IPS-20b (cell line): ENCODE measurements around the gene TPMT.

ENCODE experiments used
- H3K27ac ChIP-seq: one replicate; pipeline ENCODE4 v1.5.1; 2013; ENCODE audit warnings: low read length
- H3K27me3 ChIP-seq: 2 replicates; pipeline ENCODE4 v1.6.1; 2013; ENCODE audit warnings: mild to moderate bottlenecking, low read length, inconsistent platforms; ENCODE audit not compliant: insufficient read depth
- H3K36me3 ChIP-seq: 2 replicates; pipeline ENCODE4 v1.6.1; 2013; ENCODE audit warnings: low read depth, mild to moderate bottlenecking, inconsistent platforms, low read length, moderate library complexity; ENCODE audit not compliant: insufficient read depth
- H3K4me1 ChIP-seq: 2 replicates; pipeline ENCODE4 v1.6.1; 2013; ENCODE audit warnings: mild to moderate bottlenecking, control low read depth, inconsistent platforms, low read length, moderate library complexity; ENCODE audit not compliant: insufficient read depth
- H3K4me3 ChIP-seq: 2 replicates; pipeline ENCODE4 v1.5.1; 2013; ENCODE audit warnings: mild to moderate bottlenecking, low read length, inconsistent platforms
- H3K9ac ChIP-seq: 2 replicates; pipeline ENCODE4 v1.6.1; 2013; ENCODE audit warnings: low read depth, mild to moderate bottlenecking, inconsistent platforms, low read length, moderate library complexity
- H3K9me3 ChIP-seq: 2 replicates; pipeline ENCODE4 v1.6.1; 2013; ENCODE audit warnings: mild to moderate bottlenecking, low read depth, low read length, inconsistent platforms; ENCODE audit not compliant: insufficient read depth

TPMT gene

DNA sequence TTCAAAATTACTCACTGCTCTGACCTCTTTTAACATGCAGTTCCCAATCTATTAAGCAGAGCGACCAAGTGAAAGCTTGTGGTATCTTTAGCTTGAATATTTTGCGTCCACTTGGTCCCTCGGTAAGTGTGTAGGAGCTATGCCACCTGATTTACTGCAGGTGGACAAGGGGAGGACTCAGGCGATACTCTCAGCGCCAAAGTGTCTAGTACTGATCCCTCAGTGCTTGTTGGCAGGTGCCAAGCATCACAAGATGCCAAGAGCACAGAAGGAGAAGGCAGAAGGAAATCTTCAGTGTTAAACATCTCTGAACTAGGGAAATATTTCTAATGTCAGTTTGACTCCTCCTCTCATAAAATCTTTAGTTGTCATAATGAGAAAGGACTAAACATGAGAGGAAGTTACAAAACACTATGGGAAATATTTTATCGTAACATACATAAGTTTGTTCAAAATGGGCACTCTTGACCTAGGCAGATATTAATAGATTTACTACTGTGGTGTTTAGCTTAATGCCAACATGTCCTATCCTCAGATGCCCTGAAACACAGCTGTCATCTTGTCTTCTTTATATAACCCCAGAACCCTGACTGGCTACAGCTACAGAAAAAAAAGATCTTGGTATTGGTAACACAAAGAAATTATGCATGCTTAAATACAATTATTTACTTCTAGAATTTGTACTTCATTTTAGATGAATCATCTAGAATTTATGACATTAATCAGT lies 51.9 kb downstream of the TPMT start:
- Histone ChIP-seq H3K27me3 (no peaks in the 10 kb centered on the region), H3K4me1 (no peaks in the 10 kb centered on the region), H3K27ac (no peak overlapping the region), H3K4me3 (no peak overlapping the region), H3K9me3 (peaks cover 6% of the 10 kb centered on the region; the same call in 1 of the 2 replicates), H3K9ac (no peak overlapping the region), H3K36me3 (no peaks in the 10 kb centered on the region)

DNA sequence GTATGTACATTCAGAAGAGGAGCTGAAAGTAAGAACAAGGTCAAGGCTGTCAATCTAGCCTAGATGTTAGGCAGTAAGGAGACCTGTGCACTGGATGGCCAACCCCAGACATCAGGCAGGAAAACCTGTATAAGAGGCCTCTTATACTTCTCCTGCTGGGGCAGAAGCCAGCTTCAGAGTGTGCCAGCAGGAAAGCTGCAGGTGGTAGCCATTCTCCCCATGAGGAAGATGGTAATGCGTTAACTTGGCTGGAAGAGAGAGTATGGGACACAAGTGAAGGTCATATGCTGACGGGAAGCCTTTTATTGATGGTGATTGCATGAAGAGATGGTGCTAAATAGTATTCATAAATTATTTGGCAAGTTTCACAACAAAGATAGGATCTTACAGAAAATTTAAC lies 53.0 kb downstream of the TPMT start:
- Histone ChIP-seq H3K27me3 (no peaks in the 10 kb centered on the region), H3K4me1 (no peaks in the 10 kb centered on the region), H3K4me3 (no peak overlapping the region), H3K9ac (no peak overlapping the region), H3K36me3 (no peaks in the 10 kb centered on the region), H3K27ac (no peak overlapping the region), H3K9me3 (0 out of 2 replicates have a peak, but pooled peaks cover under 1% of the 10 kb centered on the region)

DNA sequence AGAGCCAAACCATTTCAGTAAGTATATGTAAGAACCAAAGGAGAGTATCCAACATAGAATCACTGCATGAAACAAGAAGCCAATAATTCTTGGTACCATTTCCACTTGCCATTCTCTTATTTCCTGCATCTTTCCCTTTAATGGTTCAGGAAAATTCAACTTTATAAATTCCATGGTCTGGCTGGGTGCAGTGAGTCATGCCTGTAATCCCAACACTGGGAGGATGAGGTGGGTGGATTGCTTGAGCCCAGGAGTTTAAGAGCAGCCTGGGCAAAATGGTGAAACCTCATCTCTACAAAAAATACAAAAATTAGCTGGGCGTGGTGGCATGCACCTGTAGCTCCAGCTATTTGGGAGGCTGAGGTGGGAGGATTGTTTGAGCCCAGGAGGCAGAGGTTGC lies 53.6 kb downstream of the TPMT start:
- no peak overlapping the region for H3K9ac ChIP-seq
- H3K27ac ChIP-seq = no peak overlapping the region
- no peaks in the 10 kb centered on the region for H3K4me1 ChIP-seq
- H3K36me3 ChIP-seq = no peaks in the 10 kb centered on the region
- H3K9me3 ChIP-seq = no peaks in the 10 kb centered on the region
- no peaks in the 10 kb centered on the region for H3K27me3 ChIP-seq
- no peak overlapping the region for H3K4me3 ChIP-seq

DNA sequence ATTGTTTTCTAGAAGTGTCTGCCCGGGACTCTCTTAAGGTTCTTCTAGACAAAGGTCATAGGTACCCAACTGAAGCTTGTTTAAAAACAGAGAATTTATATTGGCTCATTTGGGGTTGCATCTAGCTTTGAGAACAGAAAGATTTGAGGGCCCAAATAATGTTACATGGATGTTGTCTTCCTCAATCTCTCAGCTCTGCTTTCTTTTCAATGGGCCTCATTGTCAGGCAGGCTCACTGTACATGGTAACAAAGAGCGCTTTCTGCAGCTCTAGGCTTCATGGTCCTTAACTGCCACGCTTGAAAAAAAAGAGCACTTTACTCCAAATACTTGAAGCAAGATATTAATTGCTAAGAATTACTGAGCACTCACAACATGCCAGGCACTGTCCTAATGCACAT lies 54.6 kb downstream of the TPMT start:
- Histone ChIP-seq H3K4me1 (no peaks in the 10 kb centered on the region), H3K4me3 (no peak overlapping the region), H3K9me3 (no peaks in the 10 kb centered on the region), H3K9ac (no peak overlapping the region), H3K27ac (no peak overlapping the region), H3K27me3 (no peaks in the 10 kb centered on the region), H3K36me3 (no peaks in the 10 kb centered on the region)

DNA sequence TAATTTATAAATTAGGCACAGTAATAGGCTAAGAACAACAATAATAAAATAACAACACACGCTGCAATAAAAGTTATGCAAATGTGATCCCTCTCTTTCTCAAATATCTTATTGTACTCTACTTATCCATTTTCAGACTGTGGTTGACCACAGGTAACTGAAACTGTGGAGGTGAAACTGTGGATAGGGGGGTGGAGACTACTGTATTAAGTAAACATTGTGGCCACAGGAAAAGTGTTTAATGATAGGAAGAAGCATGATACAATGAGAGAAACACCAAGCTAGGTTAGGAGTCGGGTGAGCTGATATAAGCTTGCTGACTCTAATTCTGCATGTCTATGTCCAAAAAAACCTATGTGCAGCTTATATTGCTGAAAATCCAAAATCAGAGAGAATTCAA lies 55.4 kb downstream of the TPMT start:
- H3K9ac ChIP-seq = no peak overlapping the region
- no peaks in the 10 kb centered on the region for H3K36me3 ChIP-seq
- no peaks in the 10 kb centered on the region for H3K4me1 ChIP-seq
- no peak overlapping the region for H3K4me3 ChIP-seq
- H3K9me3 ChIP-seq = no peaks in the 10 kb centered on the region
- no peaks in the 10 kb centered on the region for H3K27me3 ChIP-seq
- H3K27ac ChIP-seq = no peak overlapping the region

DNA sequence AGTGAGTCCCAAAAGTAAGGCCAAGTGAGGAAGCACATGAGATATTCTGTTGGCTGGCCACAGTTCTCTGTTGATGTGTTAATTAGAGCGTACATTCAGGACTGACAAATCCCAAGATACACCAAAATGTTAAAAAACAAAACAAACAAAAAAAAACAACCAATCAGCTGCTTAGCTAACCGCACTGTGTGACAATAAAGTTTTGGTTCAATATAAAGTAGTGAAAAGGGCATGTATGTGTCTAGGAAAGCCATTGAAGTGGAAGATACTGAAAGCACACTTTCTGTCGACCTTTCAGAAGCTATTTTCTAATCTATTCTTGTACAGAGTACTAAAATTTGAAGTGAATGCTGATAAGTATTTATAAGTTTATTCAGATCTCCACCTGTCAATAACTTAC lies 58.5 kb downstream of the TPMT start:
- Histone ChIP-seq H3K4me3 (no peak overlapping the region), H3K27ac (no peak overlapping the region), H3K4me1 (no peaks in the 10 kb centered on the region), H3K9ac (no peak overlapping the region), H3K27me3 (no peaks in the 10 kb centered on the region), H3K9me3 (no peaks in the 10 kb centered on the region), H3K36me3 (no peaks in the 10 kb centered on the region)

DNA sequence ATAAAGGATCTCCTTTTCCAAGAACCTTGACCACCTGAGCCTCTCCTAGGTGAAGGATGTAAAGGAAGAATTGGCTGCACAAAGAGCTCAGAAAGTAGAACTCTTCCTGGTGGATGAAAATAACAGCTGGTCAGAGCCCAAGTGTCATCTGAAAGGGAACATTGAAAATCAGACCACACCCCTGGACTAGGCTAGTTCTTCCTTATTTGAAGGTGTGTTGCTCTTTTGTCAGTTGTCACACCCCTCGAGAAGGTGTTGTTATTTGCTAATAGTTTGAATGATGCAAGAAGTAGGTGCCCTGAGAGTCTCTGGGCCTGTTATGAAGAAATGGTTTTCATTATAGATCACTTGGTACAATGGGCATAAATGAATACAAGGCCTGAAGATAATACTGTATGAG lies 63.5 kb downstream of the TPMT start:
- H3K9me3 ChIP-seq = peaks cover 11% of the 10 kb centered on the region
- H3K36me3 ChIP-seq = no peaks in the 10 kb centered on the region
- no peak overlapping the region for H3K27ac ChIP-seq
- H3K4me1 ChIP-seq = no peaks in the 10 kb centered on the region
- H3K9ac ChIP-seq = no peak overlapping the region
- no peak overlapping the region for H3K4me3 ChIP-seq
- no peaks in the 10 kb centered on the region for H3K27me3 ChIP-seq

DNA sequence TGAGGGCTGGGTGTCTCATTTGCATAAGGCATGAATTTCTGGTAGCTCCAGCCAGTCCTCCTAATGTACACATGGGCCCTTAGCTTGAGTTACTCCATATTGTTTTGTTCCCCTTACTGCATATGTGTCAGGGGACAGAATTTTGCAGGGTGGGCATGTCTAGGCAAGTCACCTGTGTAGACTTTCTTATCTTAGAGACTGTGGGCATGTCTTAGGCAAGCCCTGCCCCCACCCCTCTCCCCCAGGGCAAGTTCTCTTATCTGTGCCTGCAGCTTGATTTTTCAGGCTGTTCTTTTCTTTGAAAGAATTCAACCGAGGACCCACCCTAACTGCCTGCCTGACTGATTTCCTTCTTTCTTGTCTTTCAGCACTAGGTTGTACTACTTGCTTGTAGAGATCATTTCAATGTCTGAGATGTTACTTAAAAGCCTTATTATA lies 64.5 kb downstream of the TPMT start:
- H3K9me3 ChIP-seq = peaks cover 11% of the 10 kb centered on the region

DNA sequence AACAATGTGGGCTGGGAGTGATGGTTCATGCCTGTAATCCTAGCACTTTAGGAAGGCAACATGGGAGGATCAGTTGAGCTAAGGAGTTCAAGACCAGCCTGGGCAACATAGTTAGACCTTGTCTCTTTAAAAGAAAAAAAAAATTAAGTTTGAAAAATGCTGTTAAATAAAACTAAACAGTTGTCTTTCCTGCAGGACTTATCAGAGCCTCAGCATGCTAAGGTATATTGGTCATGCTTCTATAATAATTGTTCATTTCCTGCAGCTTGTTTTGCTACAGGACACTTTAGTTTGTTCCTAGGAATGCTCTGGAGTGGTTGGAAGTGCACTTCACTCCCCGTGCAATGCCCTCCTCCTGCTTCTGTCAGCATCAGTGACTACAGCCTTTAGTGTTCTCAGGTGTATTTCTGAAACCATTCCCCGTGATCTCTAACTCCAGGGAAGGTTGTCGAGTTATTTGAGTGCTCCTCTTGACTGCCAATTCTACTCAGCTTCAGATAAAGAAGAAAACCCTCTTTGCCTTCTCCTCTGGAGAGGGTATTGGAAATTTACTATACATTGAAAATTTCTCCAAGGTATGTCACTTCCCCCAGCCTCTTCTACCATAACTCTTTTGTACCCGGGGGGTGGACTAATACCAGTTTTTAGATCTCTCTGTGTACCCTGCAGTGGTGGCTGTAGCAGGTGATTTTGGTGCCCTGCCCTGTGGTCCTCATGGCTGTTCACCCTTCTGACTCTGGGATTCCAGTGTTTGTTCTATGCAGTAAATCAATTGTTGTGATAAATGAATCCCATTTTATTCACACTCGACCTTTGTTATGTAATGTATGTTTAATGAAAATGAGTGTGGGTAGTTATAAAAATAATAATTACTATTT lies 66.2 kb downstream of the TPMT start:
- no peaks in the 10 kb centered on the region for H3K4me1 ChIP-seq
- no peak overlapping the region for H3K4me3 ChIP-seq
- H3K9me3 ChIP-seq = peaks cover 11% of the 10 kb centered on the region
- no peaks in the 10 kb centered on the region for H3K27me3 ChIP-seq
- H3K36me3 ChIP-seq = no peaks in the 10 kb centered on the region
- no peak overlapping the region for H3K9ac ChIP-seq
- H3K27ac ChIP-seq = no peak overlapping the region

More for the DNA sequence above, 64.5 kb downstream of the TPMT start:
- H3K4me1 ChIP-seq = no peaks in the 10 kb centered on the region
- H3K36me3 ChIP-seq = no peaks in the 10 kb centered on the region
- no peak overlapping the region for H3K9ac ChIP-seq
- H3K27me3 ChIP-seq = no peaks in the 10 kb centered on the region
- no peak overlapping the region for H3K4me3 ChIP-seq
- H3K27ac ChIP-seq = no peak overlapping the region

DNA sequence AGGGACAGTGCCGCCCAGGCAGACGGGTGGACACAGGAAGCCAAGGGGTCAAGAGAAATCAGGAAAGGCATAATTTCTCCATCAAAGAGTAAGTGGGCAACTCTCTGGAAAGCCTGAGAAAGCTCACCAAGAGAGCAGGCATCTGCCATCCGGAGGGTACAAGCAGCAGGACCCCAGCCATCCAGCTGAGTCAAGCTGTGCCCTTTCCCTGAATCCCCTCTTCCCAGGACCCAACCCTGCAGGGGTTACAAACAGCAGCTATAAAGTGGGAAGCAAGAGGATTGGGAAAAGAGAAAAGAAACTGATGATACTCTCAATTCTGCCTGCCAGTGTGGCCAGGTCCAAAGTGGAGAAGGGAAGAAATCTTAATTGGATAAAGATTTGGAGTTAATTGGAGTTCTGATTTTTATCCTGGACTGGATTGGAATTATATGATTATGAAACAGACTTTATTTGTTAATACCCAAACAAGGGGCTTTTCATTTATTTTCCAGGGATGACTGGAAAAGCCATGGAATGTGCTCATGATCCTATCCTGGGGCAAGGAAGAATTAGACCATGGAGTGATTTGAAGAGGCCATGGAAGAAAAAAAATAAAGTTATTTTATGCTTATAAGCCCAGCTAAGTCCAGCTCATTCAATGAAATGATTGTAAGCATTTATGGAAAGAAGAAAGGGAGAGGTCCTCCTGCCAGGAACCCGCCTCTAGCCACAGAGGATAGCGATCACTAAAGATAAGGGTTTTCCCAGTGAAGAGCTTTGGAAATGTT lies 67.3 kb downstream of the TPMT start:
- H3K27me3 ChIP-seq = no peaks in the 10 kb centered on the region
- no peak overlapping the region; the same call in 1 of the 2 replicates for H3K9ac ChIP-seq
- H3K9me3 ChIP-seq = peaks cover 11% of the 10 kb centered on the region
- H3K27ac ChIP-seq = no peak overlapping the region
- no peaks in the 10 kb centered on the region for H3K36me3 ChIP-seq
- no peaks in the 10 kb centered on the region for H3K4me1 ChIP-seq
- H3K4me3 ChIP-seq = no peak overlapping the region

DNA sequence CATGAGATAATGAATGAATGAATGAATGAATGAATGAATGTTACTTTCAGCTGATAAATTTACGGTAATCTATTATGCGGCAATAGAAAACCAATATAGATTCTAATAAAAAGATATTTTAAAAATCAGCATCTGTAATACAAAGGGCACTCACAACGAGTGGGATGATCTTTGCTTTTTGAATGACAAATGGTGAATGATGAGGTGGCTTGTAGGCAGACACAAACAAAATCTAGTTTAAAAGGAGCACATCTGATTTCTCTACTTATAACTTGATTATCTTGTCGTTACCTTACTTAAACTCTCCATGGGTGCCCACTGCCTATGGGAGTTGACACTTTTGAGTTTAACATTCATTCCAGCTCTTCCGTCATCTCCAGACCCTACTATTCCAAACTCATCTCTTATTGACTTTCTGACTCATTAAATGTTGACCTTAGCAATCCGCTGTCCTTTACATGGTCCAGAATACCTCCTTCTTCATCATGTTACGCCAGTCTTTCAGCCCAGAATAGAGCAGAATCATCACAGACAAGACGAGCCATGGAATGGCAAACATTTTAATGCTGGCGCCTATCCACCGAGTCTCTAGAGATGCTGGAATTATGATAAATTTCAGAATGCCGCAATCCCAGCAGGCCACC lies 73.7 kb downstream of the TPMT start:
- Histone ChIP-seq H3K9me3 (no peaks in the 10 kb centered on the region), H3K4me3 (no peak overlapping the region), H3K36me3 (no peaks in the 10 kb centered on the region), H3K27me3 (no peaks in the 10 kb centered on the region), H3K4me1 (no peaks in the 10 kb centered on the region), H3K27ac (no peak overlapping the region), H3K9ac (no peak overlapping the region)
